ENCODE measurements around the gene TAB2.

DNA sequence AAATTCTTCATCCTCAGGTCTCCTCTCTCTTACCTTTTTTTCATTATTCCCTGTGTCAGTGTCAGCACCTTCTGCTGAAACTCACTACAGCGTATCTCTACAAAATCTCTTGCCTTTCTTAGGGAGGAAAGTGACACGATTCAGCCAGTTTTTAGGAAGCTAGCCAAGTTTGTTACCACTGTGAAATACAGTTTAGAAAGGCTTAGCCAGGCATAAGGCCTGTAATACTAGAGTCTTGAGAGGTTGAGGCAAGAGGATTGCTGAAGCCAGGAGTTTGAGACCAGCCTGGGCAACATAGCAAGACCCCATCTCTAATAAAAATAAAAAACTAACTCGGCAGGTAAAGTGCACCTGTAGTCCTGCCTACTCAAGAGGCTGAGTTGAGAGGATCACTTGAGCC is 16.7 kb downstream of the TAB2 start:
- TF ChIP-seq, protein P1, sequence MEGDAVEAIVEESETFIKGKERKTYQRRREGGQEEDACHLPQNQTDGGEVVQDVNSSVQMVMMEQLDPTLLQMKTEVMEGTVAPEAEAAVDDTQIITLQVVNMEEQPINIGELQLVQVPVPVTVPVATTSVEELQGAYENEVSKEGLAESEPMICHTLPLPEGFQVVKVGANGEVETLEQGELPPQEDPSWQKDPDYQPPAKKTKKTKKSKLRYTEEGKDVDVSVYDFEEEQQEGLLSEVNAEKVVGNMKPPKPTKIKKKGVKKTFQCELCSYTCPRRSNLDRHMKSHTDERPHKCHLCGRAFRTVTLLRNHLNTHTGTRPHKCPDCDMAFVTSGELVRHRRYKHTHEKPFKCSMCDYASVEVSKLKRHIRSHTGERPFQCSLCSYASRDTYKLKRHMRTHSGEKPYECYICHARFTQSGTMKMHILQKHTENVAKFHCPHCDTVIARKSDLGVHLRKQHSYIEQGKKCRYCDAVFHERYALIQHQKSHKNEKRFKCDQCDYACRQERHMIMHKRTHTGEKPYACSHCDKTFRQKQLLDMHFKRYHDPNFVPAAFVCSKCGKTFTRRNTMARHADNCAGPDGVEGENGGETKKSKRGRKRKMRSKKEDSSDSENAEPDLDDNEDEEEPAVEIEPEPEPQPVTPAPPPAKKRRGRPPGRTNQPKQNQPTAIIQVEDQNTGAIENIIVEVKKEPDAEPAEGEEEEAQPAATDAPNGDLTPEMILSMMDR (conservative IDR thresholded peaks at IDR 0.05; ENCODE audit: low read depth, low read length) = no peak
- no peak for TF ChIP-seq EZH2 (IDR thresholded peaks at IDR 0.05; ENCODE audit: borderline replicate concordance, low read depth, low read length, poor library complexity, severe bottlenecking)

Data from A673 (cell line).